ENCODE measurements around the gene HDAC4. TPM values are rescaled to one million over a fixed set of nuclear protein-coding genes. Genes with fewer than 3 reads are reported as not detected.

HDAC4 gene
- polyA plus RNA-seq, 1 donor (not counting 4 experiments of a cell fraction or from before 2014, with no cell fraction given) = 2.9 TPM

- Histone ChIP-seq H3K27me3 (ENCODE audit: control insufficient read depth, extremely low read depth, insufficient read depth, low read length) (no peaks in the 10 kb centered on the region), H4K20me1 (ENCODE audit: control insufficient read depth, extremely low read depth, insufficient read depth, low read length) (peaks cover 6% of the 10 kb centered on the region), H2AFZ (ENCODE audit: control insufficient read depth, low read length) (no peak overlapping the region), H3K36me3 (ENCODE audit: control insufficient read depth in 2 of 2, extremely low read depth in 1 of 2, insufficient read depth in 2 of 2, low read length in 2 of 2) (no peaks in the 10 kb centered on the region), H3K4me1 (ENCODE audit: control insufficient read depth, extremely low read depth, insufficient read depth, low read length) (peaks cover 7% of the 10 kb centered on the region), H3K9me3 (ENCODE audit: control insufficient read depth, low read depth, low read length) (no peaks in the 10 kb centered on the region), H3K9ac (ENCODE audit: control insufficient read depth, extremely low read depth, insufficient read depth, low read length) (no peak overlapping the region), H3K79me2 (ENCODE audit: control insufficient read depth, insufficient read depth, low read length) (no peaks in the 10 kb centered on the region), H3K9me1 (ENCODE audit: control insufficient read depth, extremely low read depth, insufficient read depth, low read length) (no peaks in the 10 kb centered on the region), H3K27ac (ENCODE audit: control insufficient read depth, insufficient read depth, low read length) (no peak overlapping the region), H3K4me2 (ENCODE audit: control insufficient read depth, extremely low read depth, insufficient read depth, low read depth, low read length) (no peak overlapping the region), H3K4me3 (ENCODE audit: control insufficient read depth in 2 of 3, extremely low read depth in 1 of 3, insufficient read depth in 2 of 3, low read depth in 1 of 3, low read length in 3 of 3) (no peak overlapping the region)
- FAIRE-seq (no peak), DNase-seq (ENCODE audit: low read depth, low spot score) (no peak)
- dilution Hi-C loops (cut with MboI; ENCODE audit: extremely low pct_ligation_motif_present, low sequenced_read_pairs) = no loop called here
- no peak for TF ChIP-seq EZH2 (IDR thresholded peaks at IDR 0.05; ENCODE audit: low read length)
- no peak for TF ChIP-seq CTCF (optimal IDR thresholded peaks at IDR 0.05 in 1 of 3, IDR thresholded peaks at IDR 0.05 in 1 of 3, conservative IDR thresholded peaks at IDR 0.05 in 1 of 3; ENCODE audit: extremely low read depth in 1 of 3, insufficient read depth in 2 of 3, low read length in 3 of 3)
Observed at GRCh38 chr2:239203443-239204135, 197.2 kb downstream of the HDAC4 start.

- peaks cover 6% of the 10 kb centered on the region for H4K20me1 ChIP-seq (ENCODE audit: control insufficient read depth, extremely low read depth, insufficient read depth, low read length)
- no peak for DNase-seq (ENCODE audit: low read depth, low spot score)
- H3K9ac ChIP-seq (ENCODE audit: control insufficient read depth, extremely low read depth, insufficient read depth, low read length) = no peak overlapping the region
- no peaks in the 10 kb centered on the region for H3K36me3 ChIP-seq (ENCODE audit: control insufficient read depth in 2 of 2, extremely low read depth in 1 of 2, insufficient read depth in 2 of 2, low read length in 2 of 2)
- H2AFZ ChIP-seq (ENCODE audit: control insufficient read depth, low read length) = no peak overlapping the region
- H3K9me3 ChIP-seq (ENCODE audit: control insufficient read depth, low read depth, low read length) = no peaks in the 10 kb centered on the region
- dilution Hi-C loops (cut with MboI; ENCODE audit: extremely low pct_ligation_motif_present, low sequenced_read_pairs) = no loop called here
- H3K27me3 ChIP-seq (ENCODE audit: control insufficient read depth, extremely low read depth, insufficient read depth, low read length) = no peaks in the 10 kb centered on the region
- H3K4me1 ChIP-seq (ENCODE audit: control insufficient read depth, extremely low read depth, insufficient read depth, low read length) = peaks cover 7% of the 10 kb centered on the region
- TF ChIP-seq EZH2 (IDR thresholded peaks at IDR 0.05; ENCODE audit: low read length) (no peak), CTCF (optimal IDR thresholded peaks at IDR 0.05 in 1 of 3, IDR thresholded peaks at IDR 0.05 in 1 of 3, conservative IDR thresholded peaks at IDR 0.05 in 1 of 3; ENCODE audit: extremely low read depth in 1 of 3, insufficient read depth in 2 of 3, low read length in 3 of 3) (no peak)
- FAIRE-seq = no peak
- no peak overlapping the region for H3K4me3 ChIP-seq (ENCODE audit: control insufficient read depth in 2 of 3, extremely low read depth in 1 of 3, insufficient read depth in 2 of 3, low read depth in 1 of 3, low read length in 3 of 3)
- H3K27ac ChIP-seq (ENCODE audit: control insufficient read depth, insufficient read depth, low read length) = no peak overlapping the region
- no peak overlapping the region for H3K4me2 ChIP-seq (ENCODE audit: control insufficient read depth, extremely low read depth, insufficient read depth, low read depth, low read length)
- H3K79me2 ChIP-seq (ENCODE audit: control insufficient read depth, insufficient read depth, low read length) = no peaks in the 10 kb centered on the region
- no peaks in the 10 kb centered on the region for H3K9me1 ChIP-seq (ENCODE audit: control insufficient read depth, extremely low read depth, insufficient read depth, low read length)
Observed at GRCh38 chr2:239202836-239203235, 198.0 kb downstream of the HDAC4 start.
